Suppressor macrophage treated with lipopolysaccharide for 1 hour (primary cell): ENCODE data around the gene OR9Q2.
"Not testable (repeated sequence)": the region's sequence is repeated elsewhere in the genome, so short reads cannot be mapped to it uniquely, and the experiment has no call there.

Experiments used
- DNase-seq, 3 donors: peaks; one replicate each; pipeline ENCODE4 v3.0.0-alpha.2; 2020 to 2022

OR9Q2 gene

GRCh38 chr11:58188770-58189169 is at the start of gene OR9Q2:
Gene OR9Q2 (plus strand): TSS chr11:58189070. CDS start chr11:58190491, 1,421 bp downstream.
- DNase-seq = no peak

GRCh38 chr11:58142761-58143160 is 46.1 kb upstream of the OR9Q2 start:
- DNase-seq = no peak

GRCh38 chr11:58152781-58153180 is 36.1 kb upstream of the OR9Q2 start:
- DNase-seq = no peak

- no peak for DNase-seq
Measured at GRCh38 chr11:58164389-58164788, 24.5 kb upstream of the OR9Q2 start.

GRCh38 chr11:58164990-58165389 is 23.9 kb upstream of the OR9Q2 start:
- no peak for DNase-seq

GRCh38 chr11:58165504-58166106 is 23.3 kb upstream of the OR9Q2 start:
- DNase-seq = no peak

GRCh38 chr11:58177409-58178054 is 11.3 kb upstream of the OR9Q2 start:
- no peak for DNase-seq

- no peak for DNase-seq
Measured at GRCh38 chr11:58178444-58178843, 10.4 kb upstream of the OR9Q2 start.

- DNase-seq = no peak
Measured at GRCh38 chr11:58179648-58180047, 9.2 kb upstream of the OR9Q2 start.

GRCh38 chr11:58186938-58187337 is 1.9 kb upstream of the OR9Q2 start:
- no peak for DNase-seq

- DNase-seq = no peak
Measured at GRCh38 chr11:58192229-58192628, 3.4 kb downstream of the OR9Q2 start.

- DNase-seq = no peak
Measured at GRCh38 chr11:58193391-58193790, 4.5 kb downstream of the OR9Q2 start.

- DNase-seq = no peak
Measured at GRCh38 chr11:58195939-58196338, 7.1 kb downstream of the OR9Q2 start.

- no peak for DNase-seq
Measured at GRCh38 chr11:58199271-58199670, 10.4 kb downstream of the OR9Q2 start.

- DNase-seq = peak in 1 of 3 donors; percentile 1
Measured at GRCh38 chr11:58204042-58204441, 15.2 kb downstream of the OR9Q2 start, which contains the start of gene OR1S2. Gene OR1S2 (minus strand): TSS chr11:58204142. CDS start chr11:58204142, 0 bp downstream.

GRCh38 chr11:58212420-58212819 is 23.6 kb downstream of the OR9Q2 start, which contains the start of gene OR1S1:
Gene OR1S1 (plus strand): TSS chr11:58212720.
- DNase-seq = not testable (repeated sequence)

GRCh38 chr11:58216476-58216875 is 27.6 kb downstream of the OR9Q2 start:
- DNase-seq = no peak

- no peak for DNase-seq
Measured at GRCh38 chr11:58222721-58223120, 33.9 kb downstream of the OR9Q2 start.

- DNase-seq = no peak
Measured at GRCh38 chr11:58227956-58228615, 39.2 kb downstream of the OR9Q2 start.
